Metanephros (tissue), 1 donor: ENCODE measurements around the gene LIPN. TPM values are rescaled to one million over a fixed set of nuclear protein-coding genes. Genes with fewer than 3 reads are reported as not detected.

Experiments
- total RNA-seq: library from RNA; depleted of rRNA; stranded (reverse); fragments of >200 nt; gene quantifications from one replicate; pipeline ENCODE4 v1.2.3, GENCODE V29; 2014

LIPN gene, protein sequence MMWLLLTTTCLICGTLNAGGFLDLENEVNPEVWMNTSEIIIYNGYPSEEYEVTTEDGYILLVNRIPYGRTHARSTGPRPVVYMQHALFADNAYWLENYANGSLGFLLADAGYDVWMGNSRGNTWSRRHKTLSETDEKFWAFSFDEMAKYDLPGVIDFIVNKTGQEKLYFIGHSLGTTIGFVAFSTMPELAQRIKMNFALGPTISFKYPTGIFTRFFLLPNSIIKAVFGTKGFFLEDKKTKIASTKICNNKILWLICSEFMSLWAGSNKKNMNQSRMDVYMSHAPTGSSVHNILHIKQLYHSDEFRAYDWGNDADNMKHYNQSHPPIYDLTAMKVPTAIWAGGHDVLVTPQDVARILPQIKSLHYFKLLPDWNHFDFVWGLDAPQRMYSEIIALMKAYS
- not detected for total RNA-seq

DNA sequence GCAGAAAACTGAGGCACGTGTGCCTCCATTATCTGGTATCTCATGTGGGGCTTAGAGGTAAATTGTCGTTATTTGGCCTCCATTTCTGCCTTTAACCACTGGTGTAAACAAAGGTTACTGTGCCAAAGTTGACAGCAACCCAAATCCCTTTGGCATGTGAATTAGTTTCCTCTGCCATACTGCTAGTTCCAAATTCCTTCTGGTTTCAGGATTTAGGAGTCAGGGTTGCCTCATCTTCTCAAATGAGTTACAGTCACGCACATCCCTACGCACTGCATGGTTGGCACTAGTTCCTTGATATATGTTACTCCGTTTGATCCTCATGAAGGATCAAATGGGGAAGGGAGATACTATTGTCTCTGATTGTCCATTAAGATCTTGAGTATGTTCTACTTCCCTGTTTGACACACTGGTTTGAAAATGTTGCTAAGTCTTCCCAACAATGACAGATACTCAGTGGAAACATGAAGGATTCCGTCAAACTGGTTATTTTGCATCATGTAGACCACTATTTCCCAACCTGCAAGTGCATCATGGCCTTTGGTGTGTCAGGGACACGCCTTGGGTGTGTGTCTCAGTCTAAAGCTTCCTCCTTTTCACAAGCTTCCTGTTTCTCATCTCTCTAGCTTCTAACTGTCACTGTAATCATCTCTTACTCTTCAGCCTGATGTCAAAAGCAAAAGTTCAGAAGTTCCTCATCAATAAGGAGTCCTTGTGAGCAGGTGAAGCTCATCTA is at the start of gene LIPN:
LIPN (plus strand) TSS at position 655 of the 736 bp plus-strand sequence. CDS start 1,386 bp downstream, outside the sequence.

DNA sequence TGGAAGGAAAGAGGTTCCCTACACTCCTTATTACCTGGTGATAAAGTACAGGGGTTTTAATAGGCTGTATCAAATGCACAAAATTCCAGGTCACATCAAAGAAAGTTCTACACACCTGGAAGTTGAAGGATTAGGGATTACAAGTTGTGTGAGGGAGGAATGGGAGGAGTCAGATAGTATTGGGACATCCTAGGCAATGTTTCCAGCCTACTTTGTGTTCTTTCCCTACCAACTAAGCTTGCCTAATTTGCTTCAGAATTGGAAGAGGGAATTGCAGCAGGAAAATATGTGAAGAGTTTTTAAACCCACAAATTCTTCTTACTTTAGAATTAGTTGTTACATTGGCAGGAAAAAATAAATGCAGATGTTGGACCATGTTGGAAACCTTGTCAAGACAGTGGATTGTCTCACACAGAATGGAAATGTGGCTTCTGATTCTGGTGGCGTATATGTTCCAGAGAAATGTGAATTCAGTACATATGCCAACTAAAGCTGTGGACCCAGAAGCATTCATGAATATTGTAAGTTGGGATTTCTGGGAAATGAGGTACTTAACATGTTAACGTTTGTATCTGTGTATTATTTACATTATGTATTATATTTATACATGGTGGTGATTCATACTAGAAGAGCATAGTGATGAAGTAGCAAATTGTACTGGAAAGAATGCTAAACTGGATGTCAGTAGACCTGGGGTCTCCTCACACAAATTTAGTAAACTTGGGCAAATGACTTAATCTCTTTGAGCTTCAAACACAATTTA is 42.9 kb downstream of the LIPN start, which contains the start of gene LIPM:
LIPM (plus strand) TSS at position 208 of the 763 bp plus-strand sequence; CDS start at position 375, 167 bp downstream.

Other genes with a start within 250 kb of the LIPN start
- gene RNLS, start 176.7 kb upstream of the LIPN start, total RNA-seq: 19.2 TPM
- gene LIPJ, start 173.3 kb upstream of the LIPN start, total RNA-seq: 0.23 TPM
- gene LIPF, start 95.6 kb upstream of the LIPN start, total RNA-seq: 0.41 TPM
- gene LIPK, start 53.8 kb upstream of the LIPN start, total RNA-seq: not detected
- not detected for gene LIPM, start 42.7 kb downstream of the LIPN start, total RNA-seq
- gene ANKRD22, start 91.8 kb downstream of the LIPN start, total RNA-seq: 0.64 TPM
- 6.8 TPM for gene STAMBPL1, start 120.2 kb downstream of the LIPN start, total RNA-seq
- gene ACTA2, start 192.8 kb downstream of the LIPN start, total RNA-seq: 220 TPM
- gene FAS, start 230.8 kb downstream of the LIPN start, total RNA-seq: 21.9 TPM